ENCODE measurements around the gene HOXD1.

DNA sequence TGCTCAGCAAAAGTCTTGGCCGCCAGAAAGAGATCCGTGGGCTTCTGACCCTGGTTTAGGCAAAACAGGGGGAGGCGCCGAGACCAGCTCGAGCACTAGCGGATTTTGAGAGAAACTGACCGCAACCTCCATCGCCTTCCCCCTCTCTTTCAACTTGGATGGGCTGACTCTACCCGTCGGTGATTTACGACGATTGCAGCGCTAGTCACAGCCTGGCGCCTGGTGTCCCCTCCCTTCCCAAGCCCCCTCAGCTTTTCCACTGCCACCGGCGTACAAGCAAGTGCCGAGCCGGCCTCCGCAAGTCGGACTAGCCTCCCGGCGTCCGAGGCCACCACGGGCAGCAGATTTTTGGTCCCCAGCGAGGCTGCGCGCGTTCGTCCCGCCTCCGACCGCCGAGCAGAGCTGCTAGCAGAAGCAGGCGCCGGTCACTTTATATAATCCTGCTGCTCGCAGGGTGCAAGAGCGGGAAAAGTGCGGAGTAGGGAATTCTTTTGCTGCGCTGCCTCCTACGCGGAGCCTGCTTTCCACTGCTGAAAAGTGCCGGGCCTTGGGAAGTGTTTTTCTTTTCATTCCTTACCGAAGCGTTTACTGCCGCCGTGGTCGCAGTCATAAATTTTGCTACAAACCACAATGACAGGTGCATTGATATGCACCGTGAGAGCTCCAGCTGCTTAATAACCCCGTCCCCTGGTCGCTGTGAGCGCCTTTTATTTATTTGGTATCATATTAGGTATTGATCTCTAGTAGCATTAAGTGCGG, 23.7 kb upstream of the HOXD1 start:
- no peak for TF ChIP-seq POLR2A (IDR thresholded peaks at IDR 0.05; ENCODE audit: low read depth, low read length)
- TF ChIP-seq TAF1 (IDR thresholded peaks at IDR 0.05; ENCODE audit: borderline replicate concordance, low read depth, low read length): no peak

All from GM12892 (cell line).